Endothelial cell (in vitro differentiated cells): Measurements from ENCODE around the gene PEA15. TPM values are rescaled to one million over a fixed set of nuclear protein-coding genes. Genes with fewer than 3 reads are reported as not detected.

Experiments used
- DNase-seq: peaks from one replicate; pipeline ENCODE4 v3.0.0; 2021; ENCODE audit warnings: low spot score
- H3K27ac Mint-ChIP-seq: one replicate; pipeline ENCODE4 v1.8.0; 2021; ENCODE audit warnings: mixed read lengths, inconsistent platforms; ENCODE audit not compliant: unreplicated experiment
- H3K27me3 Mint-ChIP-seq: one replicate; pipeline ENCODE4 v1.8.0; 2021; ENCODE audit warnings: mild to moderate bottlenecking, moderate library complexity, mixed read lengths, inconsistent platforms; ENCODE audit not compliant: unreplicated experiment
- H3K36me3 Mint-ChIP-seq: one replicate; pipeline ENCODE4 v1.8.0; 2021; ENCODE audit warnings: mild to moderate bottlenecking, low read depth, mixed read lengths, inconsistent platforms; ENCODE audit not compliant: unreplicated experiment
- H3K4me1 Mint-ChIP-seq: one replicate; pipeline ENCODE4 v1.8.0; 2021; ENCODE audit warnings: mild to moderate bottlenecking, mixed read lengths, inconsistent platforms; ENCODE audit not compliant: unreplicated experiment
- H3K4me3 Mint-ChIP-seq: one replicate; pipeline ENCODE4 v1.8.0; 2021; ENCODE audit warnings: mild to moderate bottlenecking, mixed read lengths, inconsistent platforms; ENCODE audit not compliant: unreplicated experiment
- H3K9me3 Mint-ChIP-seq: one replicate; pipeline ENCODE4 v1.8.0; 2021; ENCODE audit warnings: mixed read lengths, inconsistent platforms; ENCODE audit not compliant: unreplicated experiment
- total RNA-seq: library from RNA; stranded (reverse); fragmentation: NEBNext Ultra II Directional; extraction: Animal tissue kit (Norgen Biotek cat#: 25700); gene quantifications from one replicate; pipeline ENCODE4 v1.2.1, GENCODE V29; 2021; ENCODE audit not compliant: unreplicated experiment
- TF ChIP-seq, protein P1 (sequence below): fragments of 200-600 bp; sonication (generic); IDR thresholded peaks from one replicate; pipeline ENCODE4 v1.5.0; 2021; ENCODE audit warnings: antibody characterized with exemption; ENCODE audit not compliant: unreplicated experiment

PEA15 gene
- total RNA-seq, 1 donor from 2014 or later: 593 TPM

DNA sequence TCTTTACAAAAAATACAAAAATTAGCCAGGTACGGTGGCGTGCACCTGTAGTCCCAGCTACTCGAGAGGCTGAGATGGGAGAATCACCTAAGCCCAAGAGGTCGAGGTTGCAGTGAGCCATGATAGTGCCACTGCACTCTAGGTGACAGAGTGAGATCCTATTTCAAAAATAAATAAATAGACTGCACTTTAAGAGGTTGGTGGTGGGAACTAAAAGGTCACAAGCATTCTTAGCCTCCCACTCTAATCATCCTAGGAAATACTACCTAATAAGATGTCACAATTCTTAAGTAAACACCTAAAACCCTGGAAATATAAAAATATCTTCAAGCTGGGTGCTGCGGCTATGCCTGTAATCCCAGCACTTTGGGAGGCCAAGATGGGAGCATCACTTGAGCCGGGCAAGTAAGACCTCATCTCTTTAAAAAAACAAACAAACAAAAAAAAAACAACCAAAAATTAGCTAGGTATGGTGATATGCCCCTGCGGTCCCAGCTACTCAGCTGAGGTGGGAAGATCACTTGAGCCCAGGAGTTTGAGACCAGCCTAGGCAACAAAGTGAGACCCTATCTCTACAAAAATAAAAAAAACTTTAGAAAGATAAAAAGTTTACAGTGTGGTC lies 53.1 kb downstream of the PEA15 start:
- Mint-ChIP-seq H3K36me3 (peaks cover 9% of the 10 kb centered on the region), H3K27me3 (peaks cover 8% of the 10 kb centered on the region), H3K4me3 (no peak overlapping the region), H3K9me3 (no peaks in the 10 kb centered on the region), H3K4me1 (peaks cover 27% of the 10 kb centered on the region), H3K27ac (no peak overlapping the region)
- TF ChIP-seq, protein P1, sequence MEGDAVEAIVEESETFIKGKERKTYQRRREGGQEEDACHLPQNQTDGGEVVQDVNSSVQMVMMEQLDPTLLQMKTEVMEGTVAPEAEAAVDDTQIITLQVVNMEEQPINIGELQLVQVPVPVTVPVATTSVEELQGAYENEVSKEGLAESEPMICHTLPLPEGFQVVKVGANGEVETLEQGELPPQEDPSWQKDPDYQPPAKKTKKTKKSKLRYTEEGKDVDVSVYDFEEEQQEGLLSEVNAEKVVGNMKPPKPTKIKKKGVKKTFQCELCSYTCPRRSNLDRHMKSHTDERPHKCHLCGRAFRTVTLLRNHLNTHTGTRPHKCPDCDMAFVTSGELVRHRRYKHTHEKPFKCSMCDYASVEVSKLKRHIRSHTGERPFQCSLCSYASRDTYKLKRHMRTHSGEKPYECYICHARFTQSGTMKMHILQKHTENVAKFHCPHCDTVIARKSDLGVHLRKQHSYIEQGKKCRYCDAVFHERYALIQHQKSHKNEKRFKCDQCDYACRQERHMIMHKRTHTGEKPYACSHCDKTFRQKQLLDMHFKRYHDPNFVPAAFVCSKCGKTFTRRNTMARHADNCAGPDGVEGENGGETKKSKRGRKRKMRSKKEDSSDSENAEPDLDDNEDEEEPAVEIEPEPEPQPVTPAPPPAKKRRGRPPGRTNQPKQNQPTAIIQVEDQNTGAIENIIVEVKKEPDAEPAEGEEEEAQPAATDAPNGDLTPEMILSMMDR: no peak
- DNase-seq: no peak

- H3K27ac Mint-ChIP-seq: peak overlapping the region; percentile 99
- H3K4me3 Mint-ChIP-seq: peak overlapping the region; percentile 99
- peaks cover 8% of the 10 kb centered on the region for H3K27me3 Mint-ChIP-seq
- H3K36me3 Mint-ChIP-seq: peaks cover 9% of the 10 kb centered on the region
- DNase-seq: no peak
- peaks cover 27% of the 10 kb centered on the region for H3K4me1 Mint-ChIP-seq
- no peaks in the 10 kb centered on the region for H3K9me3 Mint-ChIP-seq
- TF ChIP-seq, protein P1: no peak
These were observed 55.5 kb downstream of the PEA15 start for GRCh38 chr1:160260406-160261382.

- Mint-ChIP-seq H3K27ac (peak overlapping the region; percentile 99), H3K36me3 (peaks cover 9% of the 10 kb centered on the region), H3K9me3 (no peaks in the 10 kb centered on the region), H3K4me1 (peaks cover 27% of the 10 kb centered on the region), H3K27me3 (peaks cover 8% of the 10 kb centered on the region), H3K4me3 (peak overlapping the region; percentile 99)
- DNase-seq: no peak
- TF ChIP-seq, protein P1: no peak
These were observed 56.3 kb downstream of the PEA15 start for GRCh38 chr1:160261556-160261892.

- peaks cover 8% of the 10 kb centered on the region for H3K27me3 Mint-ChIP-seq
- H3K36me3 Mint-ChIP-seq: peaks cover 9% of the 10 kb centered on the region
- peak within 1 kb of the TSS; percentile 99 for H3K4me3 Mint-ChIP-seq
- TF ChIP-seq, protein P1: no peak
- no peaks in the 10 kb centered on the region for H3K9me3 Mint-ChIP-seq
- peak; percentile 98 for DNase-seq
- H3K27ac Mint-ChIP-seq: peak within 1 kb of the TSS; percentile 99
- H3K4me1 Mint-ChIP-seq: peaks cover 27% of the 10 kb centered on the region
These were observed 57.0 kb downstream of the PEA15 start, which contains the start of gene DCAF8 for GRCh38 chr1:160261893-160262794. Gene DCAF8 (minus strand): TSS chr1:160262549. CDS start chr1:160244008, 18,541 bp downstream.
